Measurements from ENCODE around the gene SEC61A1.

SEC61A1 gene

DNA sequence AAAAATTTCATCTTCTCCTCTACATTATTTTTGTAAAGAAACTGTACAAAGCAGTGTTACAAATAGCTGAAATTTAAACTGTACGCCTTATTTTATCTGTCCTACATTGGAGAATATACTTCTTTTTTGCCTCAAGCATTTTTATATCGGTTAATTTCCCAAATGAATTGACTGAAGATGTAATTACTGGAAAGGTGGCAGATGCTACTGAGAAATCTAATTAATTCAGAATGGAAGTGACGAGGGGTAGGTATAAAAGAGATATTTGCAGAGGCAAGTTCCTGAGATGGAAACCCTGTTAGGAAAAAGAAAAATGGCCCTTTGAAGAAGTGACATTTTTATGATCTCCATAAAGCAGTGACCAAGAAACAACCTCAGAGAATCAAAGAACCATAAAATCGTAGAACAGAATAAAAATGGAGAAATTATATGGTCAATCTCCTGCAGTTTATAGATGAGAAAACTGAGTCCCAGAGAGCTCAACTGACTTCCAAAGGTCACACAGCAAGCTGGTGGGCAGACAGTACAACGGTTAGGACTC is 51.0 kb downstream of the SEC61A1 start:
- peaks cover 55% of the 10 kb centered on the region; the same call in 1 of the 2 replicates for H3K36me3 ChIP-seq (ENCODE audit: insufficient read depth, low read length)

DNA sequence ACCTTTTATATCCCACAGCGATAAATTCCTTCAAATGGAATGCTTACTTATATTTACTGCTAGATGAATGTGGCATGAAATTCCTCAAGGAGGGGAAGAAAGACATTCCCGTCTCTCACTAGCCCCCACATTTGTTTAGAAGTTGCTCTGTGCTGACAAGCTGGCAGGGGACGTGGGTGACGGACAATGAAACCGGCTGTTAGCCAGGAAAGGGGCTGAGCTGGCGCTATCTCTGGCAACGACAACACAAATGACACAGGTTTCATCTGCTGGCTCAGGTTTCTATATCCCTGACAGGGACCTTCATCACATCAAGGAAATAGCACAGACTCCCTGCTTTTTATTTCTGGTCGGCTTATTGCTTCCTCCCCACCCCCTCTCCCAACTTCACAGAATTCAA is 55.6 kb downstream of the SEC61A1 start:
- no peaks in the 10 kb centered on the region for H3K9me2 ChIP-seq (replicated peaks; ENCODE audit: low read depth, low read length)
- no peaks in the 10 kb centered on the region for H4K20me1 ChIP-seq (ENCODE audit: insufficient read depth, low read length, poor library complexity, severe bottlenecking)
- TF ChIP-seq, protein P1, sequence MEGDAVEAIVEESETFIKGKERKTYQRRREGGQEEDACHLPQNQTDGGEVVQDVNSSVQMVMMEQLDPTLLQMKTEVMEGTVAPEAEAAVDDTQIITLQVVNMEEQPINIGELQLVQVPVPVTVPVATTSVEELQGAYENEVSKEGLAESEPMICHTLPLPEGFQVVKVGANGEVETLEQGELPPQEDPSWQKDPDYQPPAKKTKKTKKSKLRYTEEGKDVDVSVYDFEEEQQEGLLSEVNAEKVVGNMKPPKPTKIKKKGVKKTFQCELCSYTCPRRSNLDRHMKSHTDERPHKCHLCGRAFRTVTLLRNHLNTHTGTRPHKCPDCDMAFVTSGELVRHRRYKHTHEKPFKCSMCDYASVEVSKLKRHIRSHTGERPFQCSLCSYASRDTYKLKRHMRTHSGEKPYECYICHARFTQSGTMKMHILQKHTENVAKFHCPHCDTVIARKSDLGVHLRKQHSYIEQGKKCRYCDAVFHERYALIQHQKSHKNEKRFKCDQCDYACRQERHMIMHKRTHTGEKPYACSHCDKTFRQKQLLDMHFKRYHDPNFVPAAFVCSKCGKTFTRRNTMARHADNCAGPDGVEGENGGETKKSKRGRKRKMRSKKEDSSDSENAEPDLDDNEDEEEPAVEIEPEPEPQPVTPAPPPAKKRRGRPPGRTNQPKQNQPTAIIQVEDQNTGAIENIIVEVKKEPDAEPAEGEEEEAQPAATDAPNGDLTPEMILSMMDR (conservative IDR thresholded peaks at IDR 0.05; ENCODE audit: low read length): no peak
- no peak for TF ChIP-seq EZH2phosphoT487 (IDR thresholded peaks at IDR 0.05; ENCODE audit: borderline replicate concordance)
- H3K4me3 ChIP-seq (ENCODE audit: low read length, poor library complexity, severe bottlenecking): no peak overlapping the region
- peaks cover 33% of the 10 kb centered on the region; the same call in 1 of the 2 replicates for H3K36me3 ChIP-seq (ENCODE audit: insufficient read depth, low read length)
- no peaks in the 10 kb centered on the region for H3K27me3 ChIP-seq (ENCODE audit: insufficient read depth, low read length, poor library complexity, severe bottlenecking)
- H3F3A ChIP-seq (ENCODE audit: low read depth): no peaks in the 10 kb centered on the region
- H3K79me2 ChIP-seq (ENCODE audit: insufficient read depth, low read length): no peaks in the 10 kb centered on the region
- no peak overlapping the region for H3K9ac ChIP-seq (ENCODE audit: low read depth, low read length, poor library complexity, severe bottlenecking)
- no peaks in the 10 kb centered on the region for H3K9me3 ChIP-seq (ENCODE audit: insufficient read depth, low read depth, low read length)
- H2AFZ ChIP-seq (ENCODE audit: low read length): no peak overlapping the region
- H3K4me2 ChIP-seq (ENCODE audit: low read depth, low read length, poor library complexity, severe bottlenecking): no peak overlapping the region
- H3K4me1 ChIP-seq (ENCODE audit: insufficient read depth, low read length, poor library complexity, severe bottlenecking): peaks cover 13% of the 10 kb centered on the region

More for the DNA sequence above, 51.0 kb downstream of the SEC61A1 start:
- Histone ChIP-seq H3K4me2 (ENCODE audit: low read depth, low read length, poor library complexity, severe bottlenecking) (no peak overlapping the region), H3K4me3 (ENCODE audit: low read length, poor library complexity, severe bottlenecking) (no peak overlapping the region), H3K9me2 (replicated peaks; ENCODE audit: low read depth, low read length) (no peaks in the 10 kb centered on the region), H3K9me3 (ENCODE audit: insufficient read depth, low read depth, low read length) (no peaks in the 10 kb centered on the region), H3K9ac (ENCODE audit: low read depth, low read length, poor library complexity, severe bottlenecking) (no peak overlapping the region), H3K79me2 (ENCODE audit: insufficient read depth, low read length) (no peaks in the 10 kb centered on the region), H3K27me3 (ENCODE audit: insufficient read depth, low read length, poor library complexity, severe bottlenecking) (no peaks in the 10 kb centered on the region), H3F3A (ENCODE audit: low read depth) (no peaks in the 10 kb centered on the region), H2AFZ (ENCODE audit: low read length) (no peak overlapping the region), H3K4me1 (ENCODE audit: insufficient read depth, low read length, poor library complexity, severe bottlenecking) (peaks cover 5% of the 10 kb centered on the region), H4K20me1 (ENCODE audit: insufficient read depth, low read length, poor library complexity, severe bottlenecking) (no peaks in the 10 kb centered on the region)
- TF ChIP-seq, protein P1 (conservative IDR thresholded peaks at IDR 0.05; ENCODE audit: low read length): no peak
- TF ChIP-seq EZH2phosphoT487 (IDR thresholded peaks at IDR 0.05; ENCODE audit: borderline replicate concordance): no peak

DNA sequence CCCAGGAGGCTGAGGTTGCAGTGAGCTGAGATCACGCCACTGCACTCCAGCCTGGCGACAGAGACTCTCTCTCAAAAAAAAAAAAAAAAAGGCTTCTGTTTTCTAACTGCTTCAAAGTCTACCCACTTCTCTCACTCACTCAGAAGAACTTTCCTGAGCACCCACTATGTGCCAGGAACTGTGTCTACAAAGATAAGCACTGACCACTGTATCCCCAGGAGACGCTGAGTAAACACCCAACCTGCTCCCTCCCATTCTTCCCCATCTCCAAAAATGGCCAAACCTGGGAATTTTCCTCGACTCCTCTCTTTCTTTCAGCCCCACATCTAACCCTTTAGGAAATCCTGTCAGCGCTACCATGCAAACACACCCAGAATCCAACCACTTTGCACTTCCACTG is 58.9 kb downstream of the SEC61A1 start:
- H3K4me1 ChIP-seq (ENCODE audit: insufficient read depth, low read length, poor library complexity, severe bottlenecking): peaks cover 11% of the 10 kb centered on the region
- no peak overlapping the region for H2AFZ ChIP-seq (ENCODE audit: low read length)
- no peaks in the 10 kb centered on the region for H3K9me2 ChIP-seq (replicated peaks; ENCODE audit: low read depth, low read length)
- no peaks in the 10 kb centered on the region for H3K79me2 ChIP-seq (ENCODE audit: insufficient read depth, low read length)
- peaks cover 21% of the 10 kb centered on the region; the same call in 1 of the 2 replicates for H3K36me3 ChIP-seq (ENCODE audit: insufficient read depth, low read length)
- TF ChIP-seq EZH2phosphoT487 (IDR thresholded peaks at IDR 0.05; ENCODE audit: borderline replicate concordance): no peak
- TF ChIP-seq, protein P1 (conservative IDR thresholded peaks at IDR 0.05; ENCODE audit: low read length): no peak
- H3F3A ChIP-seq (ENCODE audit: low read depth): no peaks in the 10 kb centered on the region
- no peak overlapping the region for H3K9ac ChIP-seq (ENCODE audit: low read depth, low read length, poor library complexity, severe bottlenecking)
- H3K27me3 ChIP-seq (ENCODE audit: insufficient read depth, low read length, poor library complexity, severe bottlenecking): no peaks in the 10 kb centered on the region
- H3K4me2 ChIP-seq (ENCODE audit: low read depth, low read length, poor library complexity, severe bottlenecking): no peak overlapping the region
- no peak overlapping the region for H3K4me3 ChIP-seq (ENCODE audit: low read length, poor library complexity, severe bottlenecking)
- H4K20me1 ChIP-seq (ENCODE audit: insufficient read depth, low read length, poor library complexity, severe bottlenecking): no peaks in the 10 kb centered on the region
- H3K9me3 ChIP-seq (ENCODE audit: insufficient read depth, low read depth, low read length): no peaks in the 10 kb centered on the region

Data from Loucy (cell line).